A549 (cell line): ENCODE measurements around the gene SH3GL2. TPM values are rescaled to one million over a fixed set of nuclear protein-coding genes. Genes with fewer than 3 reads are reported as not detected.
"Not testable (repeated sequence)": the region's sequence is repeated elsewhere in the genome, so short reads cannot be mapped to it uniquely, and the experiment has no call there.

Experiments used
- ATAC-seq, 2 experiments: fragments of 200-7000 bp in 1 of 2; fragments of >200 bp in 1 of 2; cut with Nextera tagmentation in 1 of 2; cut with Tn5 transposase in 1 of 2; 3 replicates each; pipeline versions ENCODE4 v1.8.0 to v1.9.1; 2018 to 2020; ENCODE audit warnings: mild to moderate bottlenecking in 1 of 2, moderate library complexity in 1 of 2
- CTCF ChIA-PET: fragments of 300-600 bp; sonication (Branson Sonifier 250); formaldehyde crosslinking; extraction: SDS; loops from one replicate; lab custom pipeline; 2021; ENCODE audit warnings: antibody characterized with exemption, inconsistent platforms; lab: Yijun Ruan, JAX
- POLR2A ChIA-PET: fragments of 350-600 bp; formaldehyde crosslinking; extraction: SDS; loops from one replicate; lab custom pipeline; 2021; ENCODE audit warnings: antibody characterized with exemption, inconsistent platforms; lab: Yijun Ruan, JAX
- DNase-seq, 2 experiments: peaks; one replicate each; pipeline versions ENCODE4 v3.0.0 to v3.0.0-alpha.2; 2011 to 2016; ENCODE audit warnings: low read depth in 1 of 2, low spot score in 1 of 2
- FAIRE-seq: peaks from 2 replicates; lab custom pipeline; 2011; peaks lifted over from hg19 to GRCh38; lab: Jason Lieb, UNC
- H3K27ac ChIP-seq, 2 experiments: fragments of >200 bp; sonication (Bioruptor Twin); formaldehyde crosslinking; 3 replicates each; pipeline ENCODE4 v1.5.1; 2016 to 2017
- H3K4me1 ChIP-seq: fragments of >200 bp; sonication (Bioruptor Twin); formaldehyde crosslinking; 3 replicates; pipeline ENCODE4 v1.6.1; 2016
- H3K4me2 ChIP-seq: fragments of >200 bp; sonication (Bioruptor Twin); formaldehyde crosslinking; 3 replicates; pipeline ENCODE4 v1.6.1; 2016
- H3K4me3 ChIP-seq: fragments of >200 bp; sonication (Bioruptor Twin); formaldehyde crosslinking; 3 replicates; pipeline ENCODE4 v1.5.1; 2016
- H3K9me3 ChIP-seq: fragments of >200 bp; sonication (Bioruptor Twin); formaldehyde crosslinking; 3 replicates; pipeline ENCODE4 v1.6.1; 2016
- CEBPB ChIP-seq, 2 experiments: fragments of >200 bp in 1 of 2; sonication (Bioruptor Twin) in 1 of 2; formaldehyde crosslinking in 1 of 2; IDR thresholded peaks; 2 replicates each; pipeline ENCODE4 v1.6.1; 2012 to 2016
- CHD2 ChIP-seq: fragments of 150-350 bp; IDR thresholded peaks from 2 replicates; pipeline ENCODE4 v1.6.1; 2014; ENCODE audit warnings: low read length; ENCODE audit not compliant: partially characterized antibody
- E2F6 ChIP-seq: IDR thresholded peaks from 2 replicates; pipeline ENCODE4 v1.6.1; 2012; ENCODE audit warnings: low read depth, borderline replicate concordance
- EP300 ChIP-seq, 2 experiments: fragments of >200 bp; sonication (Bioruptor Twin); formaldehyde crosslinking; IDR thresholded peaks; 2 replicates in 1 of 2; 3 replicates in 1 of 2; pipeline ENCODE4 v1.6.1; 2016 to 2017
- FOSL2 ChIP-seq, 2 experiments: fragments of 450-650 bp in 1 of 2; fragments of >200 bp in 1 of 2; sonication (Bioruptor Twin) in 1 of 2; formaldehyde crosslinking; IDR thresholded peaks; 2 replicates each; pipeline versions ENCODE4 v1.5.0 to v1.6.1; 2016 to 2020; ENCODE audit warnings: mild to moderate bottlenecking in 1 of 2, moderate library complexity in 1 of 2
- HOXA7 ChIP-seq: fragments of 250-450 bp; sonication (Bioruptor Pico); IDR thresholded peaks from 2 replicates; pipeline ENCODE4 v1.5.0; 2020; ENCODE audit warnings: mild to moderate bottlenecking, moderate library complexity
- HOXB5 ChIP-seq: fragments of 250-450 bp; sonication (Bioruptor Pico); IDR thresholded peaks from 2 replicates; pipeline ENCODE4 v1.5.0; 2020; ENCODE audit warnings: mild to moderate bottlenecking, moderate library complexity
- JUN ChIP-seq, 2 experiments: fragments of >200 bp; sonication (Bioruptor Twin); formaldehyde crosslinking; IDR thresholded peaks; 2 replicates in 1 of 2; 3 replicates in 1 of 2; pipeline ENCODE4 v1.6.1; 2016 to 2017
- JUNB ChIP-seq: fragments of >200 bp; sonication (Bioruptor Twin); formaldehyde crosslinking; IDR thresholded peaks from 2 replicates; pipeline ENCODE4 v1.6.1; 2016
- MYC ChIP-seq: IDR thresholded peaks from 2 replicates; pipeline ENCODE4 v1.6.1; 2012; ENCODE audit warnings: mild to moderate bottlenecking, inconsistent platforms, low read length, improper control_type of control experiment, borderline replicate concordance
- NPAS2 ChIP-seq: fragments of 250-450 bp; sonication (Bioruptor Pico); IDR thresholded peaks from 2 replicates; pipeline ENCODE4 v1.8.0; 2022; ENCODE audit warnings: mild to moderate bottlenecking, moderate library complexity, borderline replicate concordance
- PHF8 ChIP-seq: fragments of 200-600 bp; sonication (generic); IDR thresholded peaks from 2 replicates; pipeline ENCODE4 v1.6.1; 2016; ENCODE audit warnings: low read depth, mild to moderate bottlenecking, antibody characterized with exemption, moderate library complexity, borderline replicate concordance
- RNF2 ChIP-seq: fragments of 200-600 bp; sonication (generic); IDR thresholded peaks from 2 replicates; pipeline ENCODE4 v1.6.1; 2016; ENCODE audit warnings: low read depth, mild to moderate bottlenecking, antibody characterized with exemption, moderate library complexity, borderline replicate concordance
- SREBF2 ChIP-seq: fragments of 450-650 bp; IDR thresholded peaks from 2 replicates; pipeline ENCODE4 v1.6.1; 2014; ENCODE audit warnings: mild to moderate bottlenecking, moderate library complexity
- USF2 ChIP-seq: fragments of 450-650 bp; IDR thresholded peaks from 2 replicates; pipeline ENCODE4 v1.6.1; 2014; ENCODE audit warnings: antibody characterized with exemption
- ZSCAN20 ChIP-seq: fragments of 250-450 bp; sonication (Bioruptor Pico); IDR thresholded peaks from 2 replicates; pipeline ENCODE4 v1.8.0; 2022; ENCODE audit warnings: mild to moderate bottlenecking, moderate library complexity
- WGBS: methylation state at CpG from one replicate; pipeline ENCODE4 v1.1.6; 2017; ENCODE audit errors: missing lambda C conversion rate; 5-methylcytosine and 5-hydroxymethylcytosine counted together
- polyA plus RNA-seq, 4 experiments: library from polyadenylated mRNA; depleted of rRNA in 3 of 4; stranded (reverse); fragments of >200 nt; fragmentation: RNase III in 1 of 4; extraction: RNeasy Plus Mini Kit Qiagen cat#74134 plus additional on column Dnase treatment in 1 of 4; gene quantifications; 2 replicates in 3 of 4; 3 replicates in 1 of 4; pipeline ENCODE4 v1.2.3, GENCODE V29; 2011 to 2017

SH3GL2 gene
- polyA plus RNA-seq, 2 of the 4 experiments (the other 2 are of a cell fraction): 0.03 TPM

DNA sequence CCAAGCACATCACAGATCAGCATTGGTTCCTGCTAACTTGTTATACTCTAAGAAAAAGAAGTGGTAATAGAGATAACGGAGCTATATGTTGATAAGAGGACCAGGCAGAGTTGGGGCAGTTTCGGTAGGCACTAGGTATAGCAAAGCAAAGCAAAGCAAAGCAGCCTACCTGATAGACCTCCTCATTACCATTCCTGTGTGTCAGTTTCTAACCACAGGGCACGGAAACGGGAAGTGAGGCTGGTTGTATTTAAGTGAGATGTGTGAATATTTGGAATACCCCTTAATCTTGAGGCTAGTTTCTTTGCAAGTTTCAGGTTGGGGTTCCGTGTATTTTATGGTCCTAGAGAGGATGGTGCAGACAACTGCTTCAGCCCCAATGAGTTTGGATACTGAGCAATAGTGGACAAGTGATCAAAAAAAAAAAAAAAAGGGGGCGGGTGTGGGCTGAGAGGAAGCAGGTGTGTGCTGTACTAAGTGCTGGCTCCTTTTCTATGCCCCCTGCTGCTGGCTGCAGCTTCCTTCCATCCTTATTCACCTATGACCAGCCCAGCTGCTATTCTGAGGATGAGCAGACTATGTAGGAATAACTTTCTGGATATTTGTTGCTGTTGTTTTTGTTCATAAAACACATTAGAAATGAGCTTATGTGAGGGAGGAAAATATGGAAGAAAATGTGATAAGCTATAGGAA lies 183.3 kb downstream of the SH3GL2 start (continued):
- TF ChIP-seq USF2 (no peak), NPAS2 (no peak), ZSCAN20 (CRISPR knock-in tag) (no peak), SREBF2 (no peak), RNF2 (no peak), PHF8 (no peak), MYC (no peak)

DNA sequence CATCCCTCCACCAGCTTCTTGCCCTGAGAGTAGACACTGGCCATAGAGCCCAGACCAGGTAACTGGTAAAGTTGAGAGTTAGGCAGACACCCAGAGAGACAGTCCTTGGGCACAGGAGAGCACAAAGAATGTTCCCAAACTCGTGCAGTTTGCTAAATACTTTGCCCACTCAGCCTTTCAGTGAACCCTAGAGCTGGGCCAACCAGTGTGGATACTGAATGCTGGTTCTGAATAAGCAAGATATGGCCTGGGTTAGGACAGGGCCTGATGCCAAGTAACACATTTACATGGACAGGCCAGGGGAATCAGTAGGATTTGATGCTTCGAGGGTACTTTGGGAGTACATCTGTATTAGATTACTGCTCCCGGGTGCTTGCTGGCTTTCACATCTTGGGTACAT lies 185.4 kb downstream of the SH3GL2 start:
- TF ChIP-seq EP300 (IDR thresholded peaks at IDR 0.05): no peak
- TF ChIP-seq JUN (IDR thresholded peaks at IDR 0.05): no peak
- TF ChIP-seq FOSL2 (IDR thresholded peaks at IDR 0.05): no peak
- no peak for TF ChIP-seq FOSL2 (CRISPR knock-in tag; IDR thresholded peaks at IDR 0.05)
- no peak for TF ChIP-seq E2F6
- TF ChIP-seq NPAS2: no peak
- no peak for TF ChIP-seq CHD2
- TF ChIP-seq PHF8: no peak
- TF ChIP-seq HOXB5: no peak
- no peak for TF ChIP-seq HOXA7 (CRISPR knock-in tag)
- no peak for TF ChIP-seq USF2
- TF ChIP-seq, all 56 proteins: peak for 0
- ChIA-PET POLR2A (no interaction called here), CTCF (no interaction called here)
- DNase-seq (no peak), ATAC-seq (no peak), FAIRE-seq (no peak)
- Histone ChIP-seq H3K4me2 (no peak overlapping the region), H3K27ac (no peak overlapping the region), H3K4me1 (no peaks in the 10 kb centered on the region), H3K9me3 (no peaks in the 10 kb centered on the region), H3K4me3 (no peak overlapping the region)
- WGBS: 24% methylated on average over 3 of the region's 3 CpGs

DNA sequence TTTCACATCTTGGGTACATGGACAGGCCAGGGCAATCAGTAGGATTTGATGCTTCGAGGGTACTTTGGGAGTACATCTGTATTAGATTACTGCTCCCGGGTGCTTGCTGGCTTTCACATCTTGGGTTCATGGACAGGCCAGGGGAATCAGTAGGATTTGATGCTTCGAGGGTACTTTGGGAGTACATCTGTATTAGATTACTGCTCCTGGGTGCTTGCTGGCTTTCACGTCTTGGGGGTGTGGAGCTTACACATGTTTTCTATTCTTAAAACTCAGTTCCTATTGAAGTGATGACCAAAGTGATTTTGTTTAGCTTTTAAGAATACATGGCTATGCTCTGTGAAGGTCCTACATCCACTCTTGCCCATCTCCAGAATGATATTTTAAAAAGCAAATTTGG lies 186.3 kb downstream of the SH3GL2 start:
- 26% methylated on average over 4 of the region's 4 CpGs for WGBS
- CTCF ChIA-PET, H3K9me3 ChIP-seq: not testable (repeated sequence)

GRCh38 chr9:17772223-17772622 lies 193.4 kb downstream of the SH3GL2 start:
- ChIA-PET CTCF (no interaction called here), POLR2A (no interaction called here)
- H3K4me2 ChIP-seq: no peak overlapping the region
- 32% methylated on average over 3 of the region's 3 CpGs for WGBS
- no peaks in the 10 kb centered on the region for H3K4me1 ChIP-seq
- no peak overlapping the region for H3K4me3 ChIP-seq
- TF ChIP-seq CEBPB (IDR thresholded peaks at IDR 0.05): peak in 1 of 2 experiments; percentile 45; a peak in 1 of 4 replicates
- no peak for TF ChIP-seq JUNB
- no peak overlapping the region for H3K27ac ChIP-seq
- no peak for DNase-seq
- no peaks in the 10 kb centered on the region for H3K9me3 ChIP-seq
- no peak for FAIRE-seq
- no peak for ATAC-seq

More for the DNA sequence above, 186.3 kb downstream of the SH3GL2 start:
- H3K4me2 ChIP-seq, ATAC-seq, H3K4me3 ChIP-seq, H3K27ac ChIP-seq, DNase-seq, POLR2A ChIA-PET, H3K4me1 ChIP-seq, FAIRE-seq: not testable (repeated sequence)
